ENCODE data around the gene NTN1.

Gene NTN1

DNA sequence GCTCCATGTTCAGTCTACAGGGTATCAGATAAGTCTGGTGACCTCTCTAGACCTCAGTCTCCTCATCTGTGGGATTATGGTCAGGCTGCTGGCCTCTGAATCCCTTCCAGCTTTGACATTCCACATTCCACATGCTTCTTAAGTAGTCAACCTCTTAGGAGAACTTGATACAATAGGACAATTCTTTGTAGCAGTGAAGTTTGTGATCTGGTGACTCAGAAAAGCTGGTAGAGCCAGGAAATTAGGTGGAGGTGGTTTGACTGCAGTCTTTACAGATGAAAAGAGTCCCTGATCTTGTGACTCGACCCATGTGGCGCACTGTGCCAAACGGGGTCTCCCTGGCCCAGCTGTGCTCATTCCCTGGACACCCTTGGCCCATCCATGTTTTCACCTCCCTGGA, 147.8 kb downstream of the NTN1 start:
- DNase-seq = no peak

DNA sequence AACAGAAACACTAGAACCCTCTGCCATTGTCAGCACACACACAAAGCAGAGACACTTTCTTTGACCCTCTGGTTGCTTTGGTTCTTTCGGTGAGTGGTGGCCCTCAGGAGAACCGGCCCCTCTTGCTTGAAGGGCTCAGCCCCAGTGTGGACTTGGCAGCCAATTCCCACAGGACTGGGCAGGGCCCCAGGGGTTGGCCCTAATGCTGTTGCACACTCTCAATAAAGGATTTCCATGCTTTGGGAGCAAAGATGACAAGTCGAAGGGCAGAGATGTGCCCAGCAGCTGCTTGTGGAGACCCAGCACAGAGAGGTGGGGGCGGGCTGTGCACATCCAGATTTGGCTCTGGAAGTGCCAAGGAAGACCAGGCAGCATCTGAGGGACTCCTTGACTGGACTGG, 149.0 kb downstream of the NTN1 start:
- no peak for DNase-seq

- DNase-seq = no peak
Observed at GRCh38 chr17:9170853-9171252, 149.5 kb downstream of the NTN1 start.

- no peak for DNase-seq
Observed at GRCh38 chr17:9173386-9173983, 152.2 kb downstream of the NTN1 start.

- no peak for DNase-seq
Observed at GRCh38 chr17:9174312-9174711, 153.0 kb downstream of the NTN1 start.

DNA sequence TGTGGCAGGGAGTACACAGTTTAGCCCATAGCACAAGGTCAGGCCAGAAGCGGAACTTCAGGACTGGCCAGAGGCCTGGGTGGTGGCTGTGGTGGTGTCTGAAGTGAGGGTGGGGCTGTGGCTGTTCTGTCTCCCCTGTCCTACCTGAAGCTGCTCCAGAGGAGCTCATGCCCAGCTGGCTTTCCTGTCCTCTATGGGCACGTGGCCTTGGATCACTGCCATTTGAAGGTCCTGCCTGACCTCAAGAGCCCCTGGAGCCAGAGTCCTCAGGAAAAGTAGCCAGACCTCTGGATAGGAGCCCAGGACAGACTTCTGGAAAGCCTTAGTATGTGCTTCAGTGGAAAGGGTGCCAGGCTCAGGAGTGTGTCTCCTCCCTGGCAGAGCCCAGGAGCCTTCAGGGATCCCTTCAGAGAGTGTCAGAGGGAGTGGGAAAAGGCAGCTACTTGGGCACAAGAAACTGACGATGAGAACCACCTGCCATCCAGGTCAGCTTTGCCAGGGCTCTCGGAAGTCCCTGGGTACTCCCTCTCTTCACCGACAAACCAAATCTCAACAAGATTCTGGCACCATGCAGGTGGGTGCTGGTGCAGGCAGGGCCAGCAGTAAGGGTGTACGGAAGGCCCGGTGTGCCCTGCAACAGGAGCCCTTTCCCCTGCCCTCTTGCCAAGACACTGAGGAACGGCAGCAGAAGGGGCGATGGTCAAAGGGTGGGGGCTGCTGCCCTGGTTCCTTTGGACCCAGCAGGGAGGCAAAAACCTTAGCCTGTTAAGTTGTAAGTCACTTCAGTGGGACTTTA, 153.7 kb downstream of the NTN1 start:
- DNase-seq = no peak

DNA sequence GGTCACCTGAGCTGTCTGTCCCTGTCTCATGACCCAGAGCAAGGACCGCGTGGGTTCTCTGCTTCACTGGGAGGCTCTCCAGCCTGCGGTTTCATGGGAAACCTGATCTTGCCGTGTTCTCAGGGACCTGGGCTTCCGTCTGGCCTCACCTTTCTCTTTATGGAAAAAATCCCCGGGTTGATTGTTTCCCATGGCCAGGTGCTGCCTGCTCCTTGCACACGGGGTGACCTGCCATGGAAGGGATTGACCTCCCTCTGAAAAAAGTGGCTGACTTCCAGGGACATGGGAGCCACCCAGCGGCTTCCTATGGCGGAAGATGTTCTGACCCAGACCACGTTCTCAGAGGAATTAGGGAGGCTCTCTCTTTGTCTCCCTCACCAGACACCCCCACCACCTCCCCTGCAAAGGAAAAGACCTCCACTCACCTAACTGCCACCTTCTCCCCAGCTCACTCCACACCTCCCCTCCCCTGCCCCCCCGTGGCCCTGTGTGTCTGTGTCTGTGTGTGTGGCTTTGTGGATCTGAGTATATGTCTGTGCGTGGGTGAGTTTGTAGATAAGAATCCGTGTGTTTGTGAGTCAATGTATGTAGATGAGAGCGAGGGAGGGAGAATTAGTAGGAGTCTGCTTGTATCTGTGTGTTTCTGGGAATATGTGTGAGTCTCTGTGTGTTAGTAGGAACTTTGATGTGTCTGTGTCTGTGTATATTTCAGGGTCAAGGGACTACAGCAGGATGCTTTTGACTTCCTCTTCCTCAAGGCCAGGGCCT, 154.6 kb downstream of the NTN1 start:
- no peak for DNase-seq

GRCh38 chr17:9177212-9177611, 155.9 kb downstream of the NTN1 start:
- DNase-seq = no peak

DNA sequence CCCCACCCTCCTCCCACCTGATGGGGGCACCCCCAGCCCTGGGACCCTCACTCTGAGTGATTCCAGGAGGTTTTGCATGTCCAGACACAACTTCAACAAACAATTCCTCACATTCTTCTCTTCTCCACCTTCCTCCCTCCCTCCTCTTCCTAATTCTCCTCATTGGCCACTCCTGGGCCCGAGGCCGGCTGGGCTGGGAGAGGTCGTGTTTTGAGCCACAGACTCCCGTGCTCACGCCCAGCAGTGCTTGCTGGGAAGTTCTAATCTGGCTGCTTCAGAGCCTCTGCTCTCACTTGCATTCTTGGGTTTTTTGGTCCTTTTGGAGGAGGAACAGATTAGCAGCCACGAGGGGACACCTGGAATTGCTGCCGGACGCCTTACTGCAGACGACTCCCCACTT, 157.0 kb downstream of the NTN1 start:
- no peak for DNase-seq

GRCh38 chr17:9179602-9180001, 158.3 kb downstream of the NTN1 start:
- DNase-seq = no peak

DNA sequence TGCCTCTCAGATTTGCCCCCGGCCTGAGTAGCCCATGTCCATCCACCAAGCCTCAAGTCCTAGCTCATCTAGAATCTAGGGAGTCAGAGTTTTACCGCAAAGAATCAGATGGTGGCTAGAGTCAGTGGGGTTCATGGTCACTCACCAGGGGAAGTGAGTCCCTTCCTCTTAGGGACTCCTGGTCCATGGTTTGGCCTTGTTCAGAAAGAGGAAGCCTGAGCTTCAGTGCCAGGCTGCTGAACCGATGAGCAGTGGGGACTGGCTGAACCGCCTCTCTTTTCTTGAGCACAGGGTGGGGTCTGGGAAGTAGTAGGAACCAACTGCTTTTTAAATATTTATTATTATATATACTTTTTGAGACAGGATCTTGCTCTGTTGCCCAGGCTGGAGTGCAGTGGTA, 160.3 kb downstream of the NTN1 start:
- DNase-seq = no peak

GRCh38 chr17:9183306-9183705, 162.0 kb downstream of the NTN1 start:
- no peak for DNase-seq

GRCh38 chr17:9185142-9185541, 163.8 kb downstream of the NTN1 start:
- no peak for DNase-seq

DNA sequence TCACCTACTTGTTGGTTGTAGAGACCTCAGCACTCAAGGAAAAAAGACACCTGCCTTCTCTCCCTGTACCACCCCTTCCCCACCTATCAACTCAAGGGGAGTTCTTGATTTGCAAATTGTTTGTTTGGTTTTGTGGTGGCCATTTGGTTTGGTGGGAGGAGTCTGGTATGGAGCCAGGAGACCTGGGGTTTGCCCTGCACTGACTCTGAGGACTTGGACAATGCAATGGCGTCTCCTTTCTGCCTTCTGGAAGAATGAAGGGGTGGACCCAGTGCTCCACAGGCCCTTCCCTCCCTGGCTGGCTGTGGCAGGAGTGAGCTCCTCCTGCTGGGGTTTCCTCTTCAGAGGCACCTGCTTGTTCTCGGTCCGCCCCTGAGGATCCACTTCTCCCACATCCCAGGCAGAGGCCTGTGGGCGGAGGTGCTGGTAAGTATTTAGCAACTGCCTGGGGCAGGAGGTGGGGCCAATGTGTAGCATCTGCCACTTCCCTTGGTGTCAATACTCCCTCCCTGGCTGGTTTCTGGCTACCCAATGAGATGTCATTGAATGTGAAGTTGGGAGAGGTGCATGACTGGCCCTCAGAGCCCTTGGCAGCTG, 164.5 kb downstream of the NTN1 start:
- no peak for DNase-seq

DNA sequence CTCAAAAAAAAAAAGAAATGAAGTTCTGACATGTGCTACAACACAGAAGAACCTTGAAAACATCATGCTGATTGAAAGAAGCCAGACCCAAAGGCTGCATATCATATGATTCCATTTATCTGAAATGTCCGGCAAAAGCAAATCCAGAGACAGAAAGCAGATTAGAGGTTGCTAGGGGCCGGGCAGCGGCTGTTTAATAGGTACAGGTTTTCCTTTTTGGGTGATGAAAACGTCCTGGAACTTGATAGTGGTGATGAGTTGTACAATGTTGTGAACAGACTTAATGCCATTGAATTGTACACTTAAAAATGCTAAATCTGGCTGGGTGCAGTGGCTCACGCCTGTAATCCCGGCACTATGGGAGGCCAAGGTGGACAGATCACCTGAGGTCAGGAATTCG, 166.5 kb downstream of the NTN1 start:
- no peak for DNase-seq

DNA sequence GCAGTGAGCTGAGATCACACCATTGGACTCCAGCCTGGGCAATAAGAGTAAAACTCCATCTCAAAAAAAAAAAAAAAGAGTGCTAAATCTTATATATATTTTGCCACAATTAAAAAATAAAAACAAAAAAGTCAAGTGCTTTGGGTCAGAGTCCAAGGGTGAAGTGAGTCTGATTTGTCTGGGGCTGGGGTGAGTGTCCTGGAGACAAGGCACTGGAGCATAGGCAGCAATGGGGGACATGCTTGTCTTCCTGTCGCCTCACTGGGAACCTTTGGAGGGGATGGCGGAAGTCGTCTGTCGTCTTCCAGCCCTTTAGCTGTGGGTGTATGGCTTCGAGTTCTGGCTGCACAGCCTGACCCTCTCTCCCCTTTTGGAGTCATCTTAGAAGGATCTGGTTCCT, 167.1 kb downstream of the NTN1 start:
- DNase-seq = no peak

DNA sequence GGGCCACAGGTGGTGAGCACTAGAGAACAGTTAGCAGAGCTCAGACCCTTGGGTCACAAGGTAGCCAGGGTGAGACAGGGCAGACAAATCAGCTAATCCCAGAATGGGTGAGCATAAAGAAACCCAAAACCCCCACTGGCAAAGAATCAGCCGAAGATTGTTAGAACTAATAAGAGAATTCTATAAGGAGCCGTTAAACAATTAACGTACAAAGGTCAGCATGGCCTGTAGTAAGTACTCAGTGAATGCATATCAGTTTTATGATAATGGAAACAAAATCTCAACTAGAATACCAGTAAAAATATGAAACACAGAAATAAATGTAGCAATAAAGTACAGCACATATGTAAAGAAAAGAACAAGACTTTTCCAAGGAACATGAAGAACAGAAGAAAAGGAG, 168.6 kb downstream of the NTN1 start:
- no peak for DNase-seq

GRCh38 chr17:9192010-9192409, 170.7 kb downstream of the NTN1 start:
- no peak for DNase-seq

- DNase-seq = no peak
Observed at GRCh38 chr17:9195411-9195810, 174.1 kb downstream of the NTN1 start.

- DNase-seq = no peak
Observed at GRCh38 chr17:9195961-9196670, 174.8 kb downstream of the NTN1 start.

- DNase-seq = no peak
Observed at GRCh38 chr17:9199571-9200551, 178.6 kb downstream of the NTN1 start.

Measured in KG1 (cell line).